Measurements from ENCODE around the gene EFHD2. TPM values are rescaled to one million over a fixed set of nuclear protein-coding genes. Genes with fewer than 3 reads are reported as not detected.
A peak's percentile ranks its signal among the peaks of the same experiment; 100 is the strongest.

Gene EFHD2
- total and polyA plus RNA-seq, 3 donors from 2014 or later: 146 to 384 (median 308) TPM

DNA sequence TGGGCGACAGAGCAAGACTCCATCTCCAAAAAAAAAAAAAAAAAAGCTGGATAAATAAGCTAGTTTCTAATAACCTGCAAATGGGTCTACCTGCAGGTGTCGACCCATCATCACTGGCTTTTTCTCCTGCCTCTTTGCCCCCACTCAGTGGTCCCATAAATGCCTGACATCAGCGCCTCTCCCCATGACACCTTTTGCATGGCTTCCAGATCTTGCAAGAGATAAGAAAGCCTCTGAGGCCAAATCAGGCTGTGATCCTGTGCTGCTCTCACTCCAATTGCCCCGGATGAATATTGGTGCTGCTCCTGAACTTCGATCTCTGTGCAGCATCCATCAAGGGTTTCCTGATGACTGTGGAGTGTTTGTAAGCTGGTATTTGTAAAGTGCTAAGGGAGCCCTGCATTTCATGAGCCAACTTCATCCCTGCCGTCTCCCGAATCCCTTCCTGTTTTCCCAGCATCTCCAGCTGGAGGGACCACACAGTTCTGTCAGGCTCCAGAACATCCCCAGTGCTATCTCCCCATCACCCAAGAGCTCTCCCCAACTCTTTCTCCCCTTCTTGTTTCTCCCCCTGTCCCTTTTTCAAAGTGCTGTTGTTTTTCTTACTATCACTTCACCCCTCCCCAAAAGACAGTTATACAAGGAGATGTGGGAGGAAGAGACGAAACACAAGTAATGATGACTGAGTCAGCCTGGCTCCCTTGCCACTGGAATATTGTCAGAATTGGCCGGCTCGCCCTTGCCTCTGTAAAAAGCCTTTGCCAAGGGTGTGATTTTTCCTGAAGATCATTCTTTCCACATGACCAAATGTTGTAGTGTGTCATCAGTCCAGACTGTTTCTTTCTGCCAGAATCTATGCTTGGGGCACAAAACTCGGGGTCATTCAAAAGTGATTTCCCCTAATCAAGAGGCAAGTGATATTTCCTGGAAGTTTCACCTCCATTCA lies 2.8 kb upstream of the EFHD2 start:
- 59 to 70% methylated on average over 11 of the region's 11 CpGs for WGBS, 2 donors
- Histone ChIP-seq H3K9me3 (no peaks in the 10 kb centered on the region), H3K36me3 (ENCODE audit: low read depth, missing control alignments) (no peaks in the 10 kb centered on the region), H3K27me3 (no peaks in the 10 kb centered on the region), H3K27ac (no peak overlapping the region), H3K4me1 (peaks cover 9% of the 10 kb centered on the region), H3K4me3 (no peak overlapping the region)
- intact Hi-C loops (cut with DNase I; ENCODE audit: low total_unique reads): no loop called here
- no peak for TF ChIP-seq POLR2A (IDR thresholded peaks at IDR 0.05)
- TF ChIP-seq, protein P1, sequence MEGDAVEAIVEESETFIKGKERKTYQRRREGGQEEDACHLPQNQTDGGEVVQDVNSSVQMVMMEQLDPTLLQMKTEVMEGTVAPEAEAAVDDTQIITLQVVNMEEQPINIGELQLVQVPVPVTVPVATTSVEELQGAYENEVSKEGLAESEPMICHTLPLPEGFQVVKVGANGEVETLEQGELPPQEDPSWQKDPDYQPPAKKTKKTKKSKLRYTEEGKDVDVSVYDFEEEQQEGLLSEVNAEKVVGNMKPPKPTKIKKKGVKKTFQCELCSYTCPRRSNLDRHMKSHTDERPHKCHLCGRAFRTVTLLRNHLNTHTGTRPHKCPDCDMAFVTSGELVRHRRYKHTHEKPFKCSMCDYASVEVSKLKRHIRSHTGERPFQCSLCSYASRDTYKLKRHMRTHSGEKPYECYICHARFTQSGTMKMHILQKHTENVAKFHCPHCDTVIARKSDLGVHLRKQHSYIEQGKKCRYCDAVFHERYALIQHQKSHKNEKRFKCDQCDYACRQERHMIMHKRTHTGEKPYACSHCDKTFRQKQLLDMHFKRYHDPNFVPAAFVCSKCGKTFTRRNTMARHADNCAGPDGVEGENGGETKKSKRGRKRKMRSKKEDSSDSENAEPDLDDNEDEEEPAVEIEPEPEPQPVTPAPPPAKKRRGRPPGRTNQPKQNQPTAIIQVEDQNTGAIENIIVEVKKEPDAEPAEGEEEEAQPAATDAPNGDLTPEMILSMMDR (IDR thresholded peaks at IDR 0.05): no peak
- no peak for DNase-seq

DNA sequence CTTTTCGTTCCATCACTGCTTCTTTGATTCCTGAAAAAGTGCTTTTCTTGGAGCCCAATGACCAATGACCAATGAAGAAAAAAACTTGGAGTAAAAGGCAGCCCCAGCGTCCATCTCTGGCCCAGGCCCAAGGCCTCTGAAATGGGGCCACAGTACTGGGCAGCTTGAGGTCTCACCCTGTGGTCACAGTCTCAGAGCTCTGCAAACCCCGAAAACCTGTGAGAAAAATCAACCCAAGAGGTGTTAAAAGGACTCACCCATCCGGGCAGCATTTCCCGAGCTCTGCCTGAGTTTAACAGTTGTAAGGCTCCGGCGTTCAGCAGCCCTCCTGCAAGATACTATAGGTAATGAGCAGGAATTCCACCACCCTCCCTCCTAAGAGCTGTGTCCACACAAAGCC lies 2.1 kb upstream of the EFHD2 start:
- no peak overlapping the region for H3K4me3 ChIP-seq
- WGBS, 2 donors: 84 to 94% methylated on average over 6 to 7 of the region's 7 CpGs
- no peak overlapping the region for H3K27ac ChIP-seq
- TF ChIP-seq POLR2A (IDR thresholded peaks at IDR 0.05): no peak
- TF ChIP-seq, protein P1 (IDR thresholded peaks at IDR 0.05): no peak
- H3K36me3 ChIP-seq (ENCODE audit: low read depth, missing control alignments): no peaks in the 10 kb centered on the region
- H3K27me3 ChIP-seq: no peaks in the 10 kb centered on the region
- no peak for DNase-seq
- H3K9me3 ChIP-seq: no peaks in the 10 kb centered on the region
- intact Hi-C loops (cut with DNase I; ENCODE audit: low total_unique reads): no loop called here
- peaks cover 13% of the 10 kb centered on the region for H3K4me1 ChIP-seq

GRCh38 chr1:15408890-15409387 lies 749 bp upstream of the EFHD2 start:
- no peak for DNase-seq
- no peaks in the 10 kb centered on the region for H3K9me3 ChIP-seq
- 27 to 29% methylated on average over 14 of the region's 14 CpGs for WGBS, 2 donors
- H3K4me1 ChIP-seq: peaks cover 18% of the 10 kb centered on the region
- H3K36me3 ChIP-seq (ENCODE audit: low read depth, missing control alignments): no peaks in the 10 kb centered on the region
- intact Hi-C loops (cut with DNase I; ENCODE audit: low total_unique reads): no loop called here
- TF ChIP-seq, protein P1 (IDR thresholded peaks at IDR 0.05): no peak
- no peak for TF ChIP-seq POLR2A (IDR thresholded peaks at IDR 0.05)
- H3K4me3 ChIP-seq: peak overlapping the region; percentile 83 to 93
- peak overlapping the region; percentile 70 to 74 for H3K27ac ChIP-seq
- no peaks in the 10 kb centered on the region for H3K27me3 ChIP-seq

DNA sequence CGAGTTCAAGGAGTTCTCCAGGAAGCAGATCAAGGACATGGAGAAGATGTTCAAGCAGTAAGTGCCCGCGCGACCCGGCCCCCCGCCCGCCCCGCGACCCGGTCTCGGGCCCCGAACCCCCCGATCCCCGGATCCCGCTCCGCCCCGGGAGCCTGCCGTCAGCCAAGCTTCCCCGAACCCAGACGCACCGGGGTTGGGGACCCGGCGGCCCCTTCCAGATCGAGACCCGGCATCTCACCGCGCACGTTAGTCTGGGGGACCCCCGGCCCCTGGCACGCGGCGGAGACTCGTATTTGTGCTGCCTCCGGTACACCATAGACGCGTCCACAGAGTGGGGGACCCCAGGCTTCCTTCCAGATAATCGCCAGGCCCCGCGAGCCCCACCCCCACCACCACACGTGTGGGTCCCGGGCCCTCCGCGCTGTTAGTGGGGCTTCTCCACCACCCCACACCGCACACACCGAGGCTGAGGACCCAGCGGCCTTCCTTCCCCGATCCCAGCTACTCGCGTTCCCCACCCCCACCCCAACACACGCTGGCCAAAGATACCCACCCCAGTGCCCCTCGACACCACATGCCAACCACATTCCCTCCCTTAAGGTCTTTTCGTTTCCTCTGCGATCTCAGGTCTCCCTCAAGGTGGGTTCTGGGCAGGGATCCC lies 665 bp downstream of the EFHD2 start:
- no peak for TF ChIP-seq POLR2A (IDR thresholded peaks at IDR 0.05)
- TF ChIP-seq, protein P1 (IDR thresholded peaks at IDR 0.05): no peak
- DNase-seq: no peak
- H3K9me3 ChIP-seq: no peaks in the 10 kb centered on the region
- H3K4me1 ChIP-seq: peaks cover 25% of the 10 kb centered on the region
- peak overlapping the region; percentile 83 to 93 for H3K4me3 ChIP-seq
- H3K27me3 ChIP-seq: no peaks in the 10 kb centered on the region
- H3K36me3 ChIP-seq (ENCODE audit: low read depth, missing control alignments): no peaks in the 10 kb centered on the region
- H3K27ac ChIP-seq: peak overlapping the region; percentile 73 to 74
- WGBS, 2 donors: 5 to 11% methylated on average over 14 to 16 of the region's 53 CpGs
- intact Hi-C loops (cut with DNase I; ENCODE audit: low total_unique reads): no loop called here
